ENCODE measurements around the gene TCAP.

Gene TCAP

DNA sequence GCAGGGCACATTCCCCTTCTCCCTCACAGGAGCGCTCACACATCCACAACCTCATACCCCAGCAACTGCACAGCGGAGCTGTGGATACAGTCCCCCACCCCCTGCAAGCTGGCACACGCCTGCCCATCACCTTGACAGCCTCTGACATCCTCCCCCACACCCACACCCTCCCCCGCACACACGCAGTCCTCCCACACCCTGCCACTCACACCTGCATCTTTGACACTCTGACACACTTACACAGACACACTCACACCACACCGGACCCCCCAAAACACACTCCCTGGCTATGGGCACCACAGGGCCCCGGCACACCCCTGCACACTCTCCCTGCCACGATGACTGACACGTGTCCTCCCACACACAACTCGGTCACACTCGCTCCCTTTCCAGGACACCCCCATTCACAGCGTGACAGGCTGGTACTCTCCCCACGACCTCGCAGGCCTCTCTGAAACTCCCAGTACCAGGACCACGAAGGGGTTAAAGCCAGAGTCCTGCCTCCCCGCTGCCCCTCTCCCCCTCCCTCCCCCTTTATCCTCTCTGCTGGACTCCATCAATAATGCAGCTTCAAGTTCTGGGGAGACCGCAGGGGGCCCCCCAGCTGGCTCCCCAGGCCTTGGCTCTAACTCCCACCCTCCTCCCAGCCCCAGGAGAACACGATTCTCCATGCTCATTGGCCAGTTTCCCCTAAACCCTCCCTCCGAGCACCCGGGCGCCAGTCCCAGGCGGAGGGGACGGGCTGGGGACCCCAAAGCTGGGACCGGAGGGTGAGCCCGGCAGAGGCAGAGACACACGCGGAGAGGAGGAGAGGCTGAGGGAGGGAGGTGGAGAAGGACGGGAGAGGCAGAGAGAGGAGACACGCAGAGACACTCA lies 38.7 kb upstream of the TCAP start, which contains the start of gene PPP1R1B:
TSS of gene PPP1R1B (plus strand) at position 782 of the 876 bp plus-strand sequence. CDS start 441 bp downstream, outside the sequence.
- Mint-ChIP-seq H3K27ac (no peak within 1 kb of the TSS), H3K27me3 (peaks cover 65% of the 10 kb centered on the region), H3K9me3 (no peaks in the 10 kb centered on the region), H3K4me1 (peaks cover 38% of the 10 kb centered on the region), H3K4me3 (peak within 1 kb of the TSS; percentile 66 to 73)
- DNase-seq (no peak), ATAC-seq (no peak)

DNA sequence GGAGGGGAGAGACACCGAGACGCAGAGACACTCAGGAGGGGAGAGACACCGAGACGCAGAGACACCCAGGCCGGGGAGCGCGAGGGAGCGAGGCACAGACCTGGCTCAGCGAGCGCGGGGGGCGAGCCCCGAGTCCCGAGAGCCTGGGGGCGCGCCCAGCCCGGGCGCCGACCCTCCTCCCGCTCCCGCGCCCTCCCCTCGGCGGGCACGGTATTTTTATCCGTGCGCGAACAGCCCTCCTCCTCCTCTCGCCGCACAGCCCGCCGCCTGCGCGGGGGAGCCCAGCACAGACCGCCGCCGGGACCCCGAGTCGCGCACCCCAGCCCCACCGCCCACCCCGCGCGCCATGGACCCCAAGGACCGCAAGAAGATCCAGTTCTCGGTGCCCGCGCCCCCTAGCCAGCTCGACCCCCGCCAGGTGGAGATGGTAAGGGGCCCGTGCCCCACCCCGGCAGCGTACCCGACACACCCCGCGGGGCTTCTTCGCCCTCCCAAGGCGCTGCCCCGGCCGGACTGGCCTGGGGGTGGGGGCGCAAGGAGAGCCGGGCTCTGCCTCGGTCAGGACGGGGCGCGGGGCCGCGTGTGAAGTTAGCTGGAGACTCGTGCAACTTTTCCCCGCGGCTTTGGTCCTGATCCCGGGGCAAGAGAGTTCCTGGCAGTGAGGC lies 38.0 kb upstream of the TCAP start:
- ATAC-seq (no peak), DNase-seq (no peak)
- Mint-ChIP-seq H3K4me3 (peak overlapping the region; percentile 66 to 73), H3K27me3 (peaks cover 72% of the 10 kb centered on the region), H3K4me1 (peaks cover 38% of the 10 kb centered on the region), H3K27ac (no peak overlapping the region), H3K9me3 (no peaks in the 10 kb centered on the region)

DNA sequence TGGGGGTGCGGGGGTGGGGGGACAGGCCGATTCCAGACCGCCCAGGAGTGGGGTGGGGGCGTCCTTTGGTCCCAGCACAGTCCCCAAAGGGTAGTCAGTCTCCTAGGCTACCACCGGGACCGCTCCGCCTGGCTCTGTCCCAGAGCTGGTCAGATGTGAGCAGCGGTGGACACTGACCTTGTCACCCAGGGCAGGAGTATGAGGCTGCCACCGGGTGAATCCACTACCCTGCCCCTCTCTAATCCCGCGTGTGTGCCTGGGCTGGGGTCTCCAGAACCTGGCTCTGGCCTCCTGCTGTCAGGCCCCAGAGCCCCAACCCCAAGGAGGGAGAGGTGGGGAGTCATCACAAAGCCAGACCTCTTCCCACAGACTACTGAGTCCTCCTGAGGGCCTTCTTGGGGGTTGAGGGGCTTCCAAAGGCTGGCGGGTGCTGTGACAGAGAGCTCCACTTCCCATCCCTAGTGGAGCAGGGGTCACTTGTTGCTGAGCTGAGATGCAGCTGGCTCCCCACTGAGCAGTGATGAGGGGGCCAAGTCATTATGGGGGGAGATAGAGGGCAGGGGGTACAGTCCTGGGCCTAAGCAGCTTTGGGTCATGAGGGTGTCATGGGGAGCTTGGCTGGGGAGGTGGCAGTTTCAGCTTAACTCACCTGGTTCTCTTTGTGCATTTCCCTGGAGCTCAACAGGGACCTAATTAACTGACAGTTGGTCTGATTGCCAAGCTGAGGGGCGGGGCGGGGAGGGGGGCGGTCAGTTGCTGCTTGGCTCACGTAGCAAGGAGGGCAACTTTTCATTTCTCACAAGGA lies 37.2 kb upstream of the TCAP start:
- DNase-seq (no peak), ATAC-seq (no peak)
- Mint-ChIP-seq H3K27me3 (peaks cover 74% of the 10 kb centered on the region), H3K27ac (no peak overlapping the region), H3K9me3 (no peaks in the 10 kb centered on the region), H3K4me3 (peak overlapping the region; percentile 21 to 27), H3K4me1 (peaks cover 34% of the 10 kb centered on the region)

DNA sequence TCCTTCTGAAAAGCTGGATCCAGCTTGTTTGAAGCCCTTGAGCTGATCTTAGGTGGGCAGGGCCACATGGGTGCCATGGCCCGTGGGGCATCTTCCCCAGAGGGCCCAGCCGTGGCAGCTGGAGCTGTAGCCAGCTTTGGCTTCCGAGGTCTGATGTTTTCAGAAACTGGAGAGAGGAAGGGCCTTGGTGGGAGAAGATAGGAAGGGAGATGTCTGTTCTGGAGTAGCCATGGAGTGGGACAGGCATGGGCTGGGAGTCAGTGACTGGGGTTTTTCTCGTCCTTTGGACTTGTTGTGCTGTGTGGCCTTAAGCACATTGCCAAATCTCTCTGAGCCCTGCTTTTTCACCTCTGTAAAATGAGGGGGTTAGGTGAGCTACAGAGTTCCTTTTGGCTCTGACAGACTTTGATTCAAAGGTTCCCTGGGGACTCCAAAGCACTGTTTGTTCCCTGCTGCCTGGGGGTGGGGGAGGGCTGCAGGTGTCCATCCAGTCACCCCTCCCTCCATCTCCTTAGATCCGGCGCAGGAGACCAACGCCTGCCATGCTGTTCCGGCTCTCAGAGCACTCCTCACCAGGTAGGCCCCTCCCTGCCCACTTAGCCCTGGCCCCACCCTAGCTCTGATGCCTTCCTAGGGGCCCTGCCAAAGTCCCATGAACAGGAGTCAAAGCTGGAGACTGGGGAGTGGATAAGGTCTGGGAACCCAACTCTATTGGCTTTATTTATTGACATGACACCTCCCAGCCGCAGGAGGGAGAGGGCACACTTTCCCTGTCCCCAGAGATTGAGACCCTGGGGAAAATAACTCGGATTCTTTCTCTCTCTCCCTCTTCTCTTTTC lies 36.3 kb upstream of the TCAP start:
- H3K9me3 Mint-ChIP-seq = no peaks in the 10 kb centered on the region
- ATAC-seq (no peak), DNase-seq (no peak)
- no peak overlapping the region for H3K27ac Mint-ChIP-seq
- H3K4me1 Mint-ChIP-seq = peaks cover 25% of the 10 kb centered on the region
- no peak overlapping the region for H3K4me3 Mint-ChIP-seq
- peaks cover 67% of the 10 kb centered on the region for H3K27me3 Mint-ChIP-seq

DNA sequence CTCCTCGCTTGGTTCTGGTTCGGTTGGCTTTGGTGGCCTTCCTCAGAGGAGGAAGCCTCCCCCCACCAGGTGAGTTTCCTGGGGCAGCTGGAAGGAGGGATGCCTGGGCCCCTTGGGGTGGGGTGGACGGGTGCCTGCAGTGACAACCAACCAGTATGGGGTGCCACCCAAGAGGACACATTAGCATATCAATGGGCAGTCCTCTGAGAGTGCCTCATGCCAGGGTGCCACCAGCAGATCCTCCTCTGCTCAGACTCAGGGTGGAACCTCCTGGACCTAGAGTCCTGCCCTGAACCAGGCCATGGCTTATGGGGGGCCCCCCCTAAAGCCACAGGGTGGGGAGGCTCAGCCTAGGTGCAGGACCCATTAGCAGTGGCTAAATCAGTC lies 35.7 kb upstream of the TCAP start:
- no peak for DNase-seq
- H3K27me3 Mint-ChIP-seq = peaks cover 67% of the 10 kb centered on the region
- no peaks in the 10 kb centered on the region for H3K9me3 Mint-ChIP-seq
- no peak for ATAC-seq
- H3K4me1 Mint-ChIP-seq = peaks cover 25% of the 10 kb centered on the region
- no peak overlapping the region for H3K4me3 Mint-ChIP-seq
- H3K27ac Mint-ChIP-seq = no peak overlapping the region

DNA sequence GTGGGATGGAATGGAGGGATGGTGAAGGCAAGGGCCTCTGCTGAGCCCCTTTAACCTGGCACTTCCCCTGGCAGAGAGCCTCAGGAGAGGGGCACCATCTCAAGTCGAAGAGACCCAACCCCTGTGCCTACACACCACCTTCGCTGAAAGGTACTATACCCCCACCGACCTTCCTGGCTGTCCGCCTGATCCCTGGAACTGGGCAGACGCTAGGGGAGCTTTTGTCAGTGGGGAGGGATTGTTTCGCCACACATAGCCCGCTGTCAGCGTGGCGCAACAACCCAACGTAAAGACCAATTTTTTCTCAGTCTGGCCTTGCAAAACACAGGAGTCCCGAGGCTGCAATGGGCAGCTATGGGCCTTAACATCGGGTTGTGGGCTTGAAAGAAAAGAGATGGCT lies 35.3 kb upstream of the TCAP start:
- DNase-seq (no peak), ATAC-seq (no peak)
- Mint-ChIP-seq H3K9me3 (no peaks in the 10 kb centered on the region), H3K27ac (no peak overlapping the region), H3K4me3 (no peak overlapping the region), H3K27me3 (peaks cover 62% of the 10 kb centered on the region), H3K4me1 (peaks cover 25% of the 10 kb centered on the region)

DNA sequence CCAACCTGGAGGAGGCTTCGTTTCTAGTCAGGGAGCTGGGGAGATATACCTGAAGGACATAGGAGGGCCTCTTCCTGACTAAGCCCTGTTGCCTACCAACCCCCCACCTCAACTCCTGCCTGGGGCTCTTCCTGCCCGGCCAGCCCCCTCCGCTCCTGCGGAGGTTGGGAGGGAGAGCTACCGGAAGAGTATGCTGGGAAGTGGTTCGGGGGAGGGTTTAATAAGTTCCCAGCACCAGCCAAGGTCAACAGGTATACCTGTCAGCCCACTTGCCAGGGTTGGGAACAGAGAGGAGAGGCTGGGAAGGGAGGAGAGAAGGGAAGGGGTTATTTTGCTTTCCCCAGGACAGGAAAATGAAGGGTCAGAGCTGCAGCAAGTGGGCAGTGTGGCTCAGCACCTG lies 33.7 kb upstream of the TCAP start:
- H3K27me3 Mint-ChIP-seq = peaks cover 47% of the 10 kb centered on the region

DNA sequence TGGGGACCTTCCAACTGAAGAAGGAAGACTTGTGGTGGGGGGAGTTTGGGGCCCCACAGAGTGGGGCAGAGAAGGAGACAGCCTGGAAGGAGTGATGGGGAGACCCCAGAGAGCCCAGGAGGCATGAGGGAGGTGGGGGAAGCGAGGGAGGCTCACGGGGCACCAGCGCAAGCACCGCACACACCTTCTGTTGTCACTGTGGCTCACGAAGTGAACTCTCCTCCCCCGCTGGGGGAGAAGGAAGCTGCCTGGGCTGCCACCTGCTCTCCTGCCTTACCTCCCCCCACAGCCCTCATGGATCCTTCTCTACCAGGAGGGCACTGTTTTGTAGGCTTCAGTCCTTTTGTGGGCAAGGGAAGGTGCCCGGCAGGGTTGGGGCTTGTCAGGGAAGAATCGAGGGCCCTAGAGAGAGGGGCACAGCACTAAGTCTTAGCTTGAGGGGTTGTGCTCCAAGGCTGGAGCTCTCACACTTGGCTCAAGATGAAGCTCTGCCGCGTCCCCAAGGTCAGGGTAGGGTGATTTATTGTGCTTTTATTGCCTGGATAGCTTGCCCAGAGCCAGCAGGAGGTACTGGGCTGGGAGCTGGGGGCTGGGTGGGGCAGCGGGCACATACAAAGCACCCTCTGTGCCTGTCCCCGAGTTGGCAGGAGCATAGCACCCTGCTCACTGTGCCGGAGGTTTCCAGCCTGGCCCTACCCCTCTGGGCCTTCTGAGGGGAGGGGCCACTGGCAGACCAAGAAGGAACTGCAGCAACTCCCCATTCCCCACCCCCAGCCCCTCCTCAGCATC lies 32.8 kb upstream of the TCAP start:
- ATAC-seq (no peak), DNase-seq (no peak)
- H3K4me1 Mint-ChIP-seq = peaks cover 25% of the 10 kb centered on the region
- H3K27me3 Mint-ChIP-seq = peaks cover 39% of the 10 kb centered on the region
- H3K4me3 Mint-ChIP-seq = no peak overlapping the region
- peak overlapping the region in 1 of 2 donors; percentile 15 for H3K27ac Mint-ChIP-seq
- no peaks in the 10 kb centered on the region for H3K9me3 Mint-ChIP-seq

More for the DNA sequence above, 33.7 kb upstream of the TCAP start:
- Mint-ChIP-seq H3K4me1 (peaks cover 27% of the 10 kb centered on the region), H3K9me3 (no peaks in the 10 kb centered on the region), H3K27ac (no peak overlapping the region), H3K4me3 (no peak overlapping the region)
- DNase-seq (no peak), ATAC-seq (no peak)

DNA sequence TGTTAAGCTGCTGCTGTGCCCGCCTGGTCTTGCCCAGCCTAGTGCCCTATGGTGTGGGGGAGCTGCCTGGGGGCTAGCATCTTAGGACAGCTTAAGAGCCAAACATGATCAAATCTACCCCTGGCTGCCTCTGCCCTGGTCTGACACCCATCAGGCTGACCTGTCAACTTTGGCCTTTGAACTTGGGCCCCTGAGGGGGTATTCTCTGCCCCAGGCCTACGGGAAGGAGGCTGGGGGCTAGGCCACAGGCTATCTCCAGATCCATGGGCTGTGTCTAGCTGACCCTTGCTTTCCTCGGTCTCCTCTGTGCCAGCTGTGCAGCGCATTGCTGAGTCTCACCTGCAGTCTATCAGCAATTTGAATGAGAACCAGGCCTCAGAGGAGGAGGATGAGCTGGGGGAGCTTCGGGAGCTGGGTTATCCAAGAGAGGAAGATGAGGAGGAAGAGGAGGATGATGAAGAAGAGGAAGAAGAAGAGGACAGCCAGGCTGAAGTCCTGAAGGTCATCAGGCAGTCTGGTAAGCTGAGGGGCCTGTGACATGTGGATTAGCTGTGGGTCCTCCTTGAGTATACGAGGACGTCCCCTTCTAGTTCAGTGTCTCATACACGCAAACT lies 31.5 kb upstream of the TCAP start:
- no peak for ATAC-seq
- no peak for DNase-seq
- no peaks in the 10 kb centered on the region for H3K9me3 Mint-ChIP-seq
- no peak overlapping the region for H3K4me3 Mint-ChIP-seq
- H3K27me3 Mint-ChIP-seq = peaks cover 27% of the 10 kb centered on the region
- H3K27ac Mint-ChIP-seq = no peak overlapping the region
- H3K4me1 Mint-ChIP-seq = peaks cover 37% of the 10 kb centered on the region

DNA sequence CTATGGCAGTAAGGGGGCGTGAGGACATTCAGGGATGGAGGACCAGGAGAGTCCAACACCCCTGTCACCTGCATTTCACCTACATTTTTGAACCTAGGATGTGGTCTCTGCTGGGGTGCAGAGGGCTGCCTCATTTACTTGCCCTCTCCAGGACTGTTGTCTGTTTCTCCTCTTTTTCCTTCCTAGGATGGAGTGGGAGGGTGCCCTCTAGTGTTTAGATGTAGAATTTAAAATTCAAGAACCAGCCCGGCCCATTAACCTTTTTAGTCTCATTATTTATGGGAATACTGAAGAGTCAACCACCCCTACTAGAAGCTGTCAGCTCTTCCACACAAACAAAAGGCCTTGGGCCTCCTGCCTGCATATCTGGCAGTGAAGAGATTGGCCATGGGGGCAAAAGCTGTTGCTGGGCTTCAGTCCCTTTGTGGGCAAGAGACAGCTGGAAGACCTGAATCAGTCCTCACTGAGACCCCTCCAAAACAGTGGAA lies 30.7 kb upstream of the TCAP start:
- DNase-seq = no peak
- no peak for ATAC-seq
- Mint-ChIP-seq H3K4me3 (no peak overlapping the region), H3K27ac (no peak overlapping the region), H3K4me1 (peaks cover 45% of the 10 kb centered on the region), H3K9me3 (no peaks in the 10 kb centered on the region), H3K27me3 (peaks cover 19% of the 10 kb centered on the region)

DNA sequence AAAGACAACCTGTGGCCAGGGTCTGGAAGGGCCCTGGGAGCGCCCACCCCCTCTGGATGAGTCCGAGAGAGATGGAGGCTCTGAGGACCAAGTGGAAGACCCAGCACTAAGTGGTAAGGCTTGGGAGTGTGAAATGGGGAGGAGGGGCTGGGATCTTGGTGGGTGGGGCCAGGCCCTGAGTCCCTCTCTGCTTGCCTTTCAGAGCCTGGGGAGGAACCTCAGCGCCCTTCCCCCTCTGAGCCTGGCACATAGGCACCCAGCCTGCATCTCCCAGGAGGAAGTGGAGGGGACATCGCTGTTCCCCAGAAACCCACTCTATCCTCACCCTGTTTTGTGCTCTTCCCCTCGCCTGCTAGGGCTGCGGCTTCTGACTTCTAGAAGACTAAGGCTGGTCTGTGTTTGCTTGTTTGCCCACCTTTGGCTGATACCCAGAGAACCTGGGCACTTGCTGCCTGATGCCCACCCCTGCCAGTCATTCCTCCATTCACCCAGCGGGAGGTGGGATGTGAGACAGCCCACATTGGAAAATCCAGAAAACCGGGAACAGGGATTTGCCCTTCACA lies 29.5 kb upstream of the TCAP start:
- no peak for ATAC-seq
- Mint-ChIP-seq H3K27me3 (peaks cover 16% of the 10 kb centered on the region), H3K27ac (no peak overlapping the region), H3K4me1 (peaks cover 58% of the 10 kb centered on the region), H3K9me3 (no peaks in the 10 kb centered on the region), H3K4me3 (no peak overlapping the region)
- no peak for DNase-seq

DNA sequence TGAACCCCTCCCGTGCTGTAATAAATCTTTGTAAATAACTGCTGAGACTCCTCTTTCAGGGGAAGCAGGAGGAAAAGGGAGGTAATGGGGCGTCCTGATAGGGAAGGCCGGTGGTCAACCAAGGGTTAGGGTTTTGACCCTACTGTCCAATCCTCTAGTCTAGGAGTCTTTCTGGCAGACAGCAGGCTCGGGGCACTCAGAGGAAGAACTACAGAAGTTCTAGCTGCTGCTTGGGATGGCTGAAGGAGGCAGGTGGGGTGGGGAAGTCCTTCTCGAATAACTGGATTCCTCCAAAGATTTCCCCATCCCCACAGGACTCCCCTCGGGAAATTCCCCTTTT lies 28.6 kb upstream of the TCAP start:
- no peak for DNase-seq
- ATAC-seq = peak; percentile 33
- Mint-ChIP-seq H3K27ac (peak overlapping the region; percentile 92 to 95), H3K9me3 (no peaks in the 10 kb centered on the region), H3K4me1 (peaks cover 59% of the 10 kb centered on the region), H3K4me3 (peak overlapping the region; percentile 90 to 96), H3K27me3 (peaks cover 8% of the 10 kb centered on the region)

DNA sequence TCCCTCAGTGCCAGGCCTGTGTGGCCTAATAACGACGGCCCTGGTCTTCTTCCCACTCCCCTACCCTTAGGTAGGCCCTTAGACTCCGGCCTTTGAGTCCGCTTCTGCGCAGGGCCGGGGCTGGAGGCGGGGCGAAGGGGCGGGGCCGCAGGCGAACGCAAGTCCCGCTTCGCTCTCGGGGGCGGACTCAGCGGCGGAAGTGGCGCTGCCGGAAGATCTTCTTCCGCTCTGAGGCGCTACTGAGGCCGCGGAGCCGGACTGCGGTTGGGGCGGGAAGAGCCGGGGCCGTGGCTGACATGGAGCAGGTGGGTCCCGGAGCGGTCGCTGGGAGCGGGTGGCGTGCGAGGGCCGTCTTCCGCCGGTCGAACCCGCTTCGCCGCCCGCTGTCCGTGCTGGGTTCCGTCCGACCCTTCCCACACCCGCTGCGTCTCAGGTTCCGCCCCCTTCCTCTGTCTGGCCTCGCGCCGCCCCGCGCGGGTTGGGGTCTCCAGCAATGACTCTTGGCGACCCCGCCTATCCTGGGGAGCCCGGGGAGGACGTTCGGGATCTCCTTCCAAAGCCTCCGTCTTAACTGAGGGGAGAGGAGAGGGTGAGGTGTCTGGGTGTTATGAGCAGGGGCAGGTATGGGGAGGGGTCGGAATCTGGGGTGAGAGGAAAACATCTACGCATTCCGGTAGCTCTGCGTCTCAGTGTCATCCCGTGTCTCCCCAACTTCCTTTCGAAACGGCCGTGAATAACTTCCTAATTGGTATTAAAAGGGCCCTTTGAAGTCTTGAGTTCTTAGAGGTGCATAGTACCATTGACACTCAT lies 28.0 kb upstream of the TCAP start, which contains the start of gene STARD3:
TSS of gene STARD3 (plus strand) at position 218 of the 810 bp plus-strand sequence. CDS start 16,388 bp downstream, outside the sequence.
- no peaks in the 10 kb centered on the region for H3K9me3 Mint-ChIP-seq
- peaks cover 2% of the 10 kb centered on the region for H3K27me3 Mint-ChIP-seq
- peak within 1 kb of the TSS; percentile 90 to 96 for H3K4me3 Mint-ChIP-seq
- DNase-seq (peak; percentile 84 to 90), ATAC-seq (peak; percentile 93)
- H3K27ac Mint-ChIP-seq = peak within 1 kb of the TSS; percentile 92 to 95
- peaks cover 59% of the 10 kb centered on the region for H3K4me1 Mint-ChIP-seq
